GM18526 (cell line): ENCODE measurements around the gene C16orf87.

Experiments
- POLR2A ChIP-seq: IDR thresholded peaks from 3 replicates; pipeline ENCODE4 v1.6.1; 2011; ENCODE audit not compliant: insufficient read length; ENCODE audit errors: extremely low read depth

The C16orf87 gene

DNA sequence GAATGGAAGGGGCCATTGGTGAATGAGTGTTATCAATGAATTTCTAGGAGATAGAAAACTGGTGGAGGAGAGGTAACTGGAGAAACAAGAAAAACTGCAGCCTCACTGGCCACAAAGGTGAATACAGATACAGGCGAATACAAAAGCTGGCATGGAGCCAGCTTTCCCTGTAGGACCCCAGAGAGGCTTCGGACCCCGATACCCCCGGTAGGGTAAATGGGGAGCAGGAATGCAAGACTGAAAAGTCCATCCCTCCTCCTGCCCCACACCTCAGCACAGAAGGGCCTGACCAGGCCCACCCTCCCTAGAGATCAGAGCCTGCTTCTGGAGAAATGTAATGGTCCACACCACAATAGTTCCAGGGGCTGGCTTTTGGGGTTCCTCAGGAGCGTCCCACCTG, 78.0 kb downstream of the C16orf87 start:
- TF ChIP-seq POLR2A = no peak

DNA sequence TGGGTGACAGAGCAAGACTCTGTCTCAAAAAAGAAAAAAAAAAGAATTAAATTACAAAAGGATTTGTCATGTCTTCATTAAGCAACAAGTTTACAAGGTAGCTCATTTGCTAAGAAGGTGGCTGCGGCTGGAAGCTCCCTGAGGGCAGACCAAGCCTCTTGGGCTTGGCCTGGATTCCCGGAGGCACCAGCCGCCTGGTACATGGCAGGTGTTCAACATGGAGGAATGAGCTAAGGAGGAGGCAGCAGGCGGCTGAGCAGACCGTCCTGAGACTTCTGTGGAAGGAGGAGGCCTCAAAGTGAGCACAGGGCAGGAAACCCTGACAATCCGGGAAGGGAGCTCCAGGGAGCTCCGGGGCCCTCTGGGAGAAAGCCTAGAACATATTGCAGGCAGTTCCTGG, 79.6 kb downstream of the C16orf87 start:
- TF ChIP-seq POLR2A = no peak

DNA sequence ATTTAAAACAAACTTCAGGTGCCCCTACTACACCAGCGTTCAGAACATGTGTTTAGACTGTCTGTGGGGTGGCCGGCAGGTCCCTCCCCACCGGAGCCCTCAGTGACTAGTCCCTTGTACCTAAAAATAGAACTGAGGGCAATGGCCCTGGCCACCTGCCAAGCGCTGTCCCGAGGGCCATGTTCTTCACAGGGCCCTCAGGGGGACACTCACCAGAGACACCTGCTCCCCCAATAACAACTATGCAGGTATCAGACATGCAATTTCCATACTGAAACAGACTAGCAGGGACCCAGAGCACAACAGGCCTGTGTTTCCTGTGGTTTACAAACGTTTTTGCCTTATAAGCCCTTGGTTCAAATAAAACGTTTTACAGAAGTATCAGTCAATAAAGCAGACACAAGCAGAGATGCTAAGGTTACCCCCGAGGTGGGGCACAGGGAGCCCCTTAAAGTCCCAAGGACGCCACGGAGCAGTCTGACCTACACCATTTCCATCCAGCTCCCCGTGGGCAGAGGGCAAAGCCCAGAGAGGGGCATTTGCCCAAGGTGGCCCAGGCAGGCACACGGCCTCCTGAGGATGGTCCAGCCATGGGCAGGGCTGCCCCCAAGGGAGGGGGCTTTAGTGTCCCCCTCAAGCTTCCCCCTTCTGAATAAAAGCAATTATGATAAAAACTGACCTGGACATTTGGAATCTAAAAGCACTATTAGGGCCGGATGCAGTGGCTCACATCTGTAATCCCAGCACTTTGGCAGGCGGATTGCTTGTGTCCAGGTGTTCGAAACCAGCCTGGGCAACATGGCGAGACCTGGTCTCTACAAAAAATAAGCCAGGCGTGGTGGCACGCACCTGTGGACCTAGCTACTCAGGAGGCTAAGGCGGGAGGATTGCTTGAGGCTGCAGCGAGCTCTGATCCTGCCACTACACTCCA, 81.9 kb downstream of the C16orf87 start:
- TF ChIP-seq POLR2A = no peak

DNA sequence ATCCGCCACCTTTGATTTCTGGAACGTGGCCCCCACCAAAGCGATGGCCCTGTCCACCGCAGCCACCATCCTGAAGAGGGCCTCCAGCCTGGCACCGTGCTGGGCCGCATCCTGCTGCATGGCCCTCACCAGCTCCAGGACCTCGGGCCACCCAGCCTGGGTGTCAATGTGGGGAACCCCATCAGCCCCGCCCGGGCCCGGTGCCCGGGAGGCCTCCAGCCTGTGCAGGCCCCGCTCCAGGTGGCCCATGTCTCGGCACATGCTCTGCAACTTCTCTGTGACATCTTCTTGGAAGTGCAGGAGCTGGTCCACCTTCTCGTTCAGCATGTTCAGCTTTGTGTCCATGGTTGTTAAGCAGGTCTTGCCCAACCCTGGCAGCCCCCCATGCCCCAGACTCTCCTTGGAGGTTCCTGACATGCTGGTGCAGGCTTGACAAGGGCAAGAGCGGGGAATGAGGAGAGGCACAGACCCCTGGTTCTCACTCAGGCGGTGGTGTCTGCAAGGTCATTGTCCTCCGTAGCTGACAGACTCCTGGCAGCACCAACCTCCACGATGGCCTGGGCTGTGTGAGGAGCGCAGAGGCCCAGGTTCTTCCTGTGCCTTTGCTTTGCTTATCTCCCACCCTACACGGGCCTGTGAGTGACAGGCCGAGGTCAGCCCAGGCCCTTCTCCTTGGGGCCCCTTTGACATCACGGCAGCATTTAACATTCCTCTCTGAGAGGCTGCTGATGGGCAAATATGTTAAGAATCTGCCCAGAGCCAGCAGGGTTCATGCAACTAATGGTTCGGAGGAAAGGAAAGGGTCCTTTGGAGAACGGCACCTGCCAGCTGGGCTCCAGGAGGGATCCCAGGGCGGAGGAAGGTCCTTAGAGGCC, 83.0 kb downstream of the C16orf87 start, which contains the start of gene MYLK3:
MYLK3 (minus strand) TSS at position 568 of the 875 bp plus-strand sequence; CDS start at position 417, 151 bp downstream.
- TF ChIP-seq POLR2A = no peak

DNA sequence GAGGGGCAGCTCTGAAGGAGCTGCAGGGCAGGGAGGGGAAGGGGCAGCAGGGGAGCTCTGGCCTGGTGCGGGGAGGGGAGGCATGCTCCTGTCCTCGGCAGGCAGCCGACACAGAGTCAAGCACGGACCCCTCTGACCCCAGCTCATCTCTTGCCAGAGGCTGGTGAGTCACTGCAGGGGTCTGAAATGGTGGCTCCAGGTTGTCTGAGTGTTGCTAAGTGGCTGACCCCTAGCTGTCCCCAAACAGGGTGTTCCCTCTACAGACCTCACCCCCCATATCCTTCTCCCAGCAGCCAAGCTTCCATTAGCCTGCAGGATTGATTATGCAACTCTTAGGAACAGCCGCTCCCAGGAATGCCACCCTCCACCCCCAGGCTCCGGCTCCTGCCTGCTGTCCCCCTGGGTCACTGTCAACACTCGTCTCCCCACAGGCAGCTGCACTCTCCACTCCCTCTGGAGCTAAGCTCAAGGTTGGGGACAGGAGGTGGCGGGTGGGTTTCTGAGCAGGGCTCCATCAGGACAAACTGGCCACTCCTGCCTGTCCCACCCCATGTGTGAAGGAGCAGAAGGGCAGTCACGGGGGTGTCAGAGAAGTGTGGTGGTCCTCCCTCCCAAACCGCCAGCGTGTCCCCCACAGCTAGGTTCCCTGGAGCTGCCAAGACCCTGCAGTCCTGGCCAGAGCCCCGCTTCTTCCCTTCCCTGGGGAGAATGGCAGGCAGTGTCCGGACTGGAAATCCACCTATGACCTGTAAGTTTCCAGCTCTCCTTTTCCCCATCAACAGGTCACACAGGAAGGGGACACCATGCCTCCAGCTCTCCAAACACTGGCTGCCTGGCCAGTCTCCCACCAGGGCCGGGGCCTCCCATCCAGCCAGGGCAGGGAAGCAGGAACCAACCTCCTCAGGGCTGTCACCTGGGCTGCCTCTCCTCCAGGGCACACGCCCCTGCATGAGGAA, 83.9 kb downstream of the C16orf87 start:
- TF ChIP-seq POLR2A = no peak
